ENCODE data around the gene NSD2. TPM values are rescaled to one million over a fixed set of nuclear protein-coding genes. Genes with fewer than 3 reads are reported as not detected.

NSD2 gene
- total and polyA plus RNA-seq, 2 donors (not counting 1 experiment from before 2014, with no cell fraction given) = 14.2 to 64.8 TPM

- Histone ChIP-seq H3K27me3 (replicated peaks in 1 of 4; ENCODE audit: control extremely low read depth in 1 of 4, control insufficient read depth in 3 of 4, insufficient read depth in 4 of 4, low read length in 3 of 4) (no peaks in the 10 kb centered on the region), H2AFZ (ENCODE audit: insufficient read depth, low read depth, low read length, poor library complexity, severe bottlenecking) (no peak overlapping the region), H3K79me2 (ENCODE audit: control insufficient read depth, insufficient read depth, low read length) (peaks cover 17% of the 10 kb centered on the region), H3K4me3 (ENCODE audit: control extremely low read depth in 1 of 5, extremely low read depth in 1 of 5, insufficient read depth in 1 of 5, low read depth in 2 of 5, low read length in 4 of 5) (no peak overlapping the region), H3K4me2 (replicated peaks; ENCODE audit: low read depth, low read length, poor library complexity, severe bottlenecking) (no peak overlapping the region), H3K27ac (ENCODE audit: low read length in 2 of 2) (no peak overlapping the region), H3K36me3 (replicated peaks in 1 of 2; ENCODE audit: control extremely low read depth in 1 of 2, control insufficient read depth in 1 of 2, extremely low read depth in 1 of 2, insufficient read depth in 2 of 2, low read length in 1 of 2) (peaks cover 0 to 14% of the 10 kb centered on the region in 2 experiments), H4K20me1 (ENCODE audit: control insufficient read depth, insufficient read depth, low read length, poor library complexity, severe bottlenecking) (no peaks in the 10 kb centered on the region), H3K9ac (ENCODE audit: low read length) (no peak overlapping the region), H3K9me3 (ENCODE audit: control extremely low read depth in 1 of 3, control insufficient read depth in 2 of 3, insufficient read depth in 1 of 3, low read length in 2 of 3) (no peaks in the 10 kb centered on the region), H3K4me1 (ENCODE audit: control insufficient read depth in 2 of 2, insufficient read depth in 2 of 2, low read length in 2 of 2) (no peaks in the 10 kb centered on the region)
- Mint-ChIP-seq H3K9me3 (ENCODE audit: insufficient read depth) (no peaks in the 10 kb centered on the region), H3K27ac (no peak overlapping the region), H3K4me3 (no peak overlapping the region), H3K4me1 (no peaks in the 10 kb centered on the region), H3K27me3 (no peaks in the 10 kb centered on the region)
- ChIA-PET POLR2A (no interaction called here), CTCF (no interaction called here)
- no peak for ATAC-seq (ENCODE audit: low read depth)
- 93% methylated on average over 7 of the region's 7 CpGs for WGBS (ENCODE audit: insufficient coverage)
- no peak for DNase-seq
- TF ChIP-seq EZH2 (IDR thresholded peaks at IDR 0.05; ENCODE audit: borderline replicate concordance, insufficient read depth, low read depth, low read length, poor library complexity, severe bottlenecking) (no peak), CTCF (IDR thresholded peaks at IDR 0.05) (no peak)
- intact Hi-C loops (cut with micrococcal nuclease) = no loop called here
Measured at GRCh38 chr4:1922821-1923220, 51.6 kb downstream of the NSD2 start.

- CTCF ChIA-PET = interaction anchor here (1.4 kb wide), 1 partner anchor 28 kb away, joined by 7 read pairs; no protein-coding TSS in a partner anchor
- no peaks in the 10 kb centered on the region for H3K9me3 Mint-ChIP-seq (ENCODE audit: insufficient read depth)
- no peak overlapping the region for H3K27ac Mint-ChIP-seq
- WGBS (ENCODE audit: insufficient coverage) = no CpG with 5 or more reads among the region's 3 CpGs
- DNase-seq (no peak), ATAC-seq (ENCODE audit: low read depth) (no peak)
- no peak overlapping the region for H3K4me3 Mint-ChIP-seq
- H3K36me3 ChIP-seq (replicated peaks in 1 of 2; ENCODE audit: control extremely low read depth in 1 of 2, control insufficient read depth in 1 of 2, extremely low read depth in 1 of 2, insufficient read depth in 2 of 2, low read length in 1 of 2) = peaks cover 0 to 14% of the 10 kb centered on the region in 2 experiments
- H3K79me2 ChIP-seq (ENCODE audit: control insufficient read depth, insufficient read depth, low read length) = peaks cover 3% of the 10 kb centered on the region
- H3K9me3 ChIP-seq (ENCODE audit: control extremely low read depth in 1 of 3, control insufficient read depth in 2 of 3, insufficient read depth in 1 of 3, low read length in 2 of 3) = no peaks in the 10 kb centered on the region
- no peak for TF ChIP-seq CTCF (IDR thresholded peaks at IDR 0.05)
- TF ChIP-seq EZH2 (IDR thresholded peaks at IDR 0.05; ENCODE audit: borderline replicate concordance, insufficient read depth, low read depth, low read length, poor library complexity, severe bottlenecking) = no peak
- H4K20me1 ChIP-seq (ENCODE audit: control insufficient read depth, insufficient read depth, low read length, poor library complexity, severe bottlenecking) = no peaks in the 10 kb centered on the region
- no peaks in the 10 kb centered on the region for H3K4me1 ChIP-seq (ENCODE audit: control insufficient read depth in 2 of 2, insufficient read depth in 2 of 2, low read length in 2 of 2)
- no peaks in the 10 kb centered on the region for H3K27me3 Mint-ChIP-seq
- no peak overlapping the region for H3K9ac ChIP-seq (ENCODE audit: low read length)
- POLR2A ChIA-PET = no interaction called here
- H3K27ac ChIP-seq (ENCODE audit: low read length in 2 of 2) = no peak overlapping the region
- intact Hi-C loops (cut with micrococcal nuclease) = no loop called here
- H3K4me3 ChIP-seq (ENCODE audit: control extremely low read depth in 1 of 5, extremely low read depth in 1 of 5, insufficient read depth in 1 of 5, low read depth in 2 of 5, low read length in 4 of 5) = no peak overlapping the region
- no peak overlapping the region for H2AFZ ChIP-seq (ENCODE audit: insufficient read depth, low read depth, low read length, poor library complexity, severe bottlenecking)
- no peak overlapping the region for H3K4me2 ChIP-seq (replicated peaks; ENCODE audit: low read depth, low read length, poor library complexity, severe bottlenecking)
- no peaks in the 10 kb centered on the region for H3K4me1 Mint-ChIP-seq
- H3K27me3 ChIP-seq (replicated peaks in 1 of 4; ENCODE audit: control extremely low read depth in 1 of 4, control insufficient read depth in 3 of 4, insufficient read depth in 4 of 4, low read length in 3 of 4) = no peaks in the 10 kb centered on the region
Measured at GRCh38 chr4:1927675-1928074, 56.5 kb downstream of the NSD2 start.
